ENCODE results near the gene AAMP.

The AAMP gene

GRCh38 chr2:218216336-218216673 is 53.6 kb downstream of the AAMP start:
- Histone ChIP-seq H3K4me3 (ENCODE audit: low read length in 2 of 2) (peak overlapping the region; percentile 94 to 96), H3K36me3 (ENCODE audit: control insufficient read depth in 2 of 2, insufficient read depth in 2 of 2, low read length in 2 of 2) (peaks cover 4 to 13% of the 10 kb centered on the region in 2 donors), H3K27me3 (ENCODE audit: control insufficient read depth in 2 of 2, insufficient read depth in 2 of 2, low read length in 2 of 2) (no peaks in the 10 kb centered on the region), H3K9ac (ENCODE audit: low read depth in 1 of 2, low read length in 2 of 2) (peak overlapping the region; percentile 89 to 92), H3K4me1 (ENCODE audit: control insufficient read depth in 2 of 2, insufficient read depth in 2 of 2, low read length in 2 of 2) (peaks cover 30 to 34% of the 10 kb centered on the region in 2 donors), H3K9me3 (ENCODE audit: control insufficient read depth in 2 of 2, low read length in 2 of 2) (no peaks in the 10 kb centered on the region), H3K27ac (ENCODE audit: low read depth in 2 of 2, low read length in 2 of 2) (peak overlapping the region; percentile 96 to 98)
